OCI-LY3 (cell line): ENCODE data around the gene G6PD.

Experiments
- EZH2phosphoT487 ChIP-seq: fragments of 200-600 bp; shearing (Covaris generic); IDR thresholded peaks from 2 replicates; pipeline ENCODE4 v1.6.1; 2018; ENCODE audit warnings: antibody characterized with exemption, mixed run types, low read depth
- TF ChIP-seq, protein P1 (sequence below): fragments of 200-600, 300-600 bp; sonication (generic); IDR thresholded peaks from 2 replicates; pipeline ENCODE4 v1.5.1; 2014; ENCODE audit warnings: antibody characterized with exemption, low read length, low read depth

- TF ChIP-seq, protein P1, sequence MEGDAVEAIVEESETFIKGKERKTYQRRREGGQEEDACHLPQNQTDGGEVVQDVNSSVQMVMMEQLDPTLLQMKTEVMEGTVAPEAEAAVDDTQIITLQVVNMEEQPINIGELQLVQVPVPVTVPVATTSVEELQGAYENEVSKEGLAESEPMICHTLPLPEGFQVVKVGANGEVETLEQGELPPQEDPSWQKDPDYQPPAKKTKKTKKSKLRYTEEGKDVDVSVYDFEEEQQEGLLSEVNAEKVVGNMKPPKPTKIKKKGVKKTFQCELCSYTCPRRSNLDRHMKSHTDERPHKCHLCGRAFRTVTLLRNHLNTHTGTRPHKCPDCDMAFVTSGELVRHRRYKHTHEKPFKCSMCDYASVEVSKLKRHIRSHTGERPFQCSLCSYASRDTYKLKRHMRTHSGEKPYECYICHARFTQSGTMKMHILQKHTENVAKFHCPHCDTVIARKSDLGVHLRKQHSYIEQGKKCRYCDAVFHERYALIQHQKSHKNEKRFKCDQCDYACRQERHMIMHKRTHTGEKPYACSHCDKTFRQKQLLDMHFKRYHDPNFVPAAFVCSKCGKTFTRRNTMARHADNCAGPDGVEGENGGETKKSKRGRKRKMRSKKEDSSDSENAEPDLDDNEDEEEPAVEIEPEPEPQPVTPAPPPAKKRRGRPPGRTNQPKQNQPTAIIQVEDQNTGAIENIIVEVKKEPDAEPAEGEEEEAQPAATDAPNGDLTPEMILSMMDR = no peak
- no peak for TF ChIP-seq EZH2phosphoT487
These were observed 872 bp downstream of the G6PD start for GRCh38 chrX:154545673-154546274.
